Measurements from ENCODE around the gene ABCA13.

DNA sequence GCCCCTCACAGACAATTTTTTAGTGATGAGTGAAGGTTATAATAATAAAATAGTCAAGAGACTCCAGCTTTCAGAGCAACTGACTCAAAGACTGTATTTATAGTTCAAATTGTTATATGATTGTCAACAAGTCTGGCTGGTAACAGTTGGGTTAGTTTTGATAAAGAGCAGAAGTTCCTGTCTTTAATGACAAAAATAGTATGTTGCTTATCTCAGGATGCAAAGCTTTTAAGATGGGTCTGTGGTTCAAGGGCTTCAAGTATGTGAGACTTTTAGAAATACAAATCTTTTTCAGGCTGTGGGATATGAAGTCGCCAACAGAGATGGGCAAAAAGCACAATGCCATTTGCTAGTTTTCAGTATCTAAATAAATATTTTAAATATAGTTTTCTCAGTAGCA is 118.4 kb downstream of the ABCA13 start:
- TF ChIP-seq POLR2AphosphoS5 (IDR thresholded peaks at IDR 0.05; ENCODE audit: low read depth, low read length) (no peak), SIN3A (IDR thresholded peaks at IDR 0.05; ENCODE audit: borderline replicate concordance, insufficient read depth, low read length) (no peak)
